ENCODE results near the gene TMEM9B. TPM values are rescaled to one million over a fixed set of nuclear protein-coding genes. Genes with fewer than 3 reads are reported as not detected.
"Not testable (repeated sequence)": the region's sequence is repeated elsewhere in the genome, so short reads cannot be mapped to it uniquely, and the experiment has no call there.

The TMEM9B gene
- total RNA-seq, 1 experiment from 2014 or later, result 40.0 TPM

DNA sequence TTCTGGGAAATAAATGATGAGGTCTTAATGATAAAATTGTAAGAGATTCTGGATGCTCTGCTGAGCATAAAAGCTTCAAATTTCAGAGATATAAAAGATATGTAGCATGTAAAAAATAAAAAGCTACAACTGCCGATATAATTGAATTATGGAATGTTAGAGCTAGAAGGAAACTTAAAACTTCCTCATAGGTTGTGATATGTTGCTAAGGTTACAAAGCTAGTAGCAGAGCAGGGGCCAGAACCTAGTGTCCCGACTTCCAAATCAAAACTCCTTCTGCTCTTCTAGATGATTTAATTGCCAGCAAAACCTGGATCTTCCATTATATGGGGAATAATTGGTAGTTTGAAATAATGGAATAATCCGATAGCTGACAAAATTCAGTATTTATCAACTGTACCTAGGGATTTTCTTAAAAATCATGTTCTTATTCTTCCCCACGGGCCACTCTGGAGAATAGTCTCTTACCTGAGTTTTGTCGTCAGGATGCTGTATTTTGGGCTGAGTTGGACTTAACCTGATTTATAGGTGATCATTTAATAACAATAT is 21.6 kb downstream of the TMEM9B start, which contains the start of gene ASCL3:
ASCL3 (minus strand) TSS at position 499 of the 549 bp plus-strand sequence. CDS start 4,855 bp downstream, outside the sequence.
- no peaks in the 10 kb centered on the region for H3K79me2 ChIP-seq (ENCODE audit: low read length)
- no peak within 1 kb of the TSS for H3K27ac ChIP-seq (ENCODE audit: low read length)
- H3K4me1 ChIP-seq (ENCODE audit: low read length), result peaks cover 7% of the 10 kb centered on the region; the same call in 1 of the 2 replicates
- DNase-seq, result no peak
- H3K4me2 ChIP-seq (ENCODE audit: low read depth, low read length, poor library complexity, severe bottlenecking), result no peak within 1 kb of the TSS
- H4K20me1 ChIP-seq (ENCODE audit: insufficient read depth, low read depth, low read length), result no peaks in the 10 kb centered on the region
- H3K27me3 ChIP-seq (ENCODE audit: low read length), result 0 out of 2 replicates have a peak, but pooled peaks cover 3% of the 10 kb centered on the region
- no peaks in the 10 kb centered on the region for H3K9me3 ChIP-seq (ENCODE audit: low read length)
- no peak within 1 kb of the TSS for H3K9ac ChIP-seq (ENCODE audit: low read length)
- 0 out of 2 replicates have a peak within 1 kb of the TSS, but pooled peaks have one; percentile 63 for H2AFZ ChIP-seq (ENCODE audit: low read length)
- H3K9me2 ChIP-seq (replicated peaks; ENCODE audit: insufficient read depth, low read length), result no peaks in the 10 kb centered on the region
- H3K4me3 ChIP-seq (ENCODE audit: low read length), result no peak within 1 kb of the TSS
- H3K36me3 ChIP-seq (ENCODE audit: insufficient read depth, low read length), result peaks cover 5% of the 10 kb centered on the region; the same call in 1 of the 2 replicates

DNA sequence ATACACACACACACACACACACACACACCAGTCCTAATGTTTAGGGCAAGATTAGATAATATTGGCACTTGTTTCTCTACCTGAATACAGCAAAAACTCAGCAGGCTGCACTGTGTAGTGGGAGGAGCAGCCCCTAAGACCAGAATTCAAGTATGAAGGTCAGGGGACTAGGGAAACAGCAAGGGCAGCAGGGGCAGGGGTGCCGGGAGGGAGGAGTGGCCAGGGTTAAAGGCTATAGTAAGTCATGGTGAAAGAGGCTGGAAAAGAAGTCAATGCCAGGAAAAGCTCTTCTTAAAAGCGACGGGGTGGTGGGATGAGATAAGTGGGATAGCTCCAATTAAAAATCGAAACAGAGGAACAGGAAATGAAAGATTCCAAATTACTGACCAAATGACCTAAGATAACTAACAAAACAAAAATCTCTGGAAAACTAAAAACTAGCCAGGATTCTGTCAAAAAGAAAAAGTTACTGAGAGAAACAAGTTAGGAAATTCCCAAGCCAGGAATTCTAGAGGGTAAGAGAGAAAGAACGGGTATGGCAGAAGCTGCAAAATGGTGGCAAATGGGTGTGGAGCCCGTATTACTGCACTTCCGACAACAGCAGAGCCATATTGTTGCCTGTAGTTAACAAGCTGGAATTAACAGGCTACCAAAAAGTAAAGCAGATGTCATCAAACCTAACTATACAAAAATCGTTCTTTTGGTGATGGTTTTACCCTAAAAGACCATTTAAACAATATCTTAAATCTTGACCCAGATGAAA is 22.7 kb downstream of the TMEM9B start:
- Histone ChIP-seq H3K36me3 (ENCODE audit: insufficient read depth, low read length) (no peaks in the 10 kb centered on the region), H3K9me2 (replicated peaks; ENCODE audit: insufficient read depth, low read length) (no peaks in the 10 kb centered on the region), H3K27ac (ENCODE audit: low read length) (no peak overlapping the region), H3K4me1 (ENCODE audit: low read length) (peaks cover 7% of the 10 kb centered on the region; the same call in 1 of the 2 replicates), H3K27me3 (ENCODE audit: low read length) (0 out of 2 replicates have a peak, but pooled peaks cover 3% of the 10 kb centered on the region), H3K9ac (ENCODE audit: low read length) (no peak overlapping the region), H4K20me1 (ENCODE audit: insufficient read depth, low read depth, low read length) (no peaks in the 10 kb centered on the region), H3K79me2 (ENCODE audit: low read length) (no peaks in the 10 kb centered on the region), H3K4me2 (ENCODE audit: low read depth, low read length, poor library complexity, severe bottlenecking) (no peak overlapping the region), H2AFZ (ENCODE audit: low read length) (0 out of 2 replicates have a peak overlapping the region, but pooled peaks have one; percentile 63), H3K4me3 (ENCODE audit: low read length) (no peak overlapping the region), H3K9me3 (ENCODE audit: low read length) (no peaks in the 10 kb centered on the region)
- no peak for DNase-seq

DNA sequence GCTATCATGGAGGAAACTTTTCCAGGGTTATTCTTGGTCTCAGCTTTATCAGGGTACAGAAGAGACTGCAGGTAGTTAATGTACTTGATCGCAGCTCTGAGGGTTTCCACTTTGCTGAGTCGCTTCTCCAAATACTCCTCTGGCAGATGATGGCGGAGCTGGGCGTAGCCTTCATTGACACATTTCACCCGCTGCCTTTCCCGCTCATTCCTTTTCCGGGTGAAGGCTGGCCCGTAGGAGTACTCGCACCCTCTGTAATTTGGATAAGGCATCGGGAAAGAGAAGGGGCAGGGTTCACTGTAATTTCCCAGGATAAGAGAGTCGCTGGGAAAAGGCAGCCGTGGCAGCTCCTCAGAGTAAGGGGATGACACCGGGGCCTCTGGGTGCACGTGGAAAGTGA is 26.6 kb downstream of the TMEM9B start:
- Histone ChIP-seq H3K36me3 (ENCODE audit: insufficient read depth, low read length) (no peaks in the 10 kb centered on the region), H3K4me2 (ENCODE audit: low read depth, low read length, poor library complexity, severe bottlenecking) (no peak overlapping the region), H3K9ac (ENCODE audit: low read length) (no peak overlapping the region), H2AFZ (ENCODE audit: low read length) (no peak overlapping the region), H3K9me2 (replicated peaks; ENCODE audit: insufficient read depth, low read length) (no peaks in the 10 kb centered on the region), H3K27me3 (ENCODE audit: low read length) (0 out of 2 replicates have a peak, but pooled peaks cover 3% of the 10 kb centered on the region), H3K4me3 (ENCODE audit: low read length) (no peak overlapping the region), H3K79me2 (ENCODE audit: low read length) (no peaks in the 10 kb centered on the region), H3K9me3 (ENCODE audit: low read length) (no peaks in the 10 kb centered on the region), H4K20me1 (ENCODE audit: insufficient read depth, low read depth, low read length) (no peaks in the 10 kb centered on the region), H3K27ac (ENCODE audit: low read length) (no peak overlapping the region), H3K4me1 (ENCODE audit: low read length) (peaks cover 7% of the 10 kb centered on the region; the same call in 1 of the 2 replicates)
- no peak for DNase-seq

DNA sequence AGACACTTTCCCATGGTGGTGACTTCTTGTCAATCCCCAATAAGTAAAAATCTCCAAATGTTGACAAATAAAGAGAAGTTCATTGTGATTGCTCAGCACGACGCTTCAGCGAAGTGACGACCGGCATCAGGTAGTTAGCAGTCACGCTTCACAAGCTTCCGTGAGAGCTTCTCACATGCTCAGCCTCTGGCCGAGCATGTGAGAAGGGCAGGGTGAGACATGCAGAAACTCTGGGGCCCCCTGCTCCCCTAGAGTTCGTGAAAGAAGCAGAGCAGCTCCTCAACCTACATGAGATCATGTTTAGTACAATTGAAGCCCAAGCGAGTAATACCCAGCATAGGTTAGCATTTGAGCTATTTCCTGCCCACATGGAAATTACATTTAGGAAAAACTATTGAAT is 27.1 kb downstream of the TMEM9B start:
- DNase-seq, result no peak
- H4K20me1 ChIP-seq (ENCODE audit: insufficient read depth, low read depth, low read length), result no peaks in the 10 kb centered on the region
- H3K4me2 ChIP-seq (ENCODE audit: low read depth, low read length, poor library complexity, severe bottlenecking), result no peak overlapping the region
- no peaks in the 10 kb centered on the region for H3K36me3 ChIP-seq (ENCODE audit: insufficient read depth, low read length)
- 0 out of 2 replicates have a peak, but pooled peaks cover 3% of the 10 kb centered on the region for H3K27me3 ChIP-seq (ENCODE audit: low read length)
- H2AFZ ChIP-seq (ENCODE audit: low read length), result no peak overlapping the region
- H3K79me2 ChIP-seq (ENCODE audit: low read length), result no peaks in the 10 kb centered on the region
- H3K9me3 ChIP-seq (ENCODE audit: low read length), result no peaks in the 10 kb centered on the region
- no peak overlapping the region for H3K27ac ChIP-seq (ENCODE audit: low read length)
- no peak overlapping the region for H3K9ac ChIP-seq (ENCODE audit: low read length)
- no peaks in the 10 kb centered on the region for H3K9me2 ChIP-seq (replicated peaks; ENCODE audit: insufficient read depth, low read length)
- no peak overlapping the region for H3K4me3 ChIP-seq (ENCODE audit: low read length)
- H3K4me1 ChIP-seq (ENCODE audit: low read length), result peaks cover 7% of the 10 kb centered on the region; the same call in 1 of the 2 replicates

DNA sequence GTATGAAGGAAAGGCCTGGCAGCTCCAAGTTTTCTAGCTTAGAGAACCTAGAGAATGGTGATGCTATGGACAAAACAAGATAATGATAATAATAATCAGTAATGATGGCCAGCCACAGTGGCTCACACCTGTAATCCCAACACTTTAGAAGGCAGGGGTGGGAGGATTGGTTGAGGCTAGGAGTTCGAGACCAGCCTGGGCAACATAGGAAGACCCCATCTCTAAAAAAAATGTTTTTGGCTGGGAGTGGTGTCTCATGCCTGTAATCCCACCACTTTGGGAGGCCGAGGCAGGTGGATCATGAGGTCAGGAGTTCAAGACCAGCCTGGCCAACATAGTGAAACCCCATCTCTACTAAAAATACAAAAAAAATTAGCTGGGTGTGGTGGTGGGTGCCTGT is 28.5 kb downstream of the TMEM9B start:
- not testable (repeated sequence) for H3K4me3 ChIP-seq (ENCODE audit: low read length); DNase-seq; H4K20me1 ChIP-seq (ENCODE audit: insufficient read depth, low read depth, low read length); H3K4me1 ChIP-seq (ENCODE audit: low read length); H3K9me3 ChIP-seq (ENCODE audit: low read length); H3K79me2 ChIP-seq (ENCODE audit: low read length); H3K4me2 ChIP-seq (ENCODE audit: low read depth, low read length, poor library complexity, severe bottlenecking); H3K27me3 ChIP-seq (ENCODE audit: low read length); H2AFZ ChIP-seq (ENCODE audit: low read length); H3K27ac ChIP-seq (ENCODE audit: low read length); H3K9ac ChIP-seq (ENCODE audit: low read length); H3K9me2 ChIP-seq (replicated peaks; ENCODE audit: insufficient read depth, low read length); H3K36me3 ChIP-seq (ENCODE audit: insufficient read depth, low read length)

DNA sequence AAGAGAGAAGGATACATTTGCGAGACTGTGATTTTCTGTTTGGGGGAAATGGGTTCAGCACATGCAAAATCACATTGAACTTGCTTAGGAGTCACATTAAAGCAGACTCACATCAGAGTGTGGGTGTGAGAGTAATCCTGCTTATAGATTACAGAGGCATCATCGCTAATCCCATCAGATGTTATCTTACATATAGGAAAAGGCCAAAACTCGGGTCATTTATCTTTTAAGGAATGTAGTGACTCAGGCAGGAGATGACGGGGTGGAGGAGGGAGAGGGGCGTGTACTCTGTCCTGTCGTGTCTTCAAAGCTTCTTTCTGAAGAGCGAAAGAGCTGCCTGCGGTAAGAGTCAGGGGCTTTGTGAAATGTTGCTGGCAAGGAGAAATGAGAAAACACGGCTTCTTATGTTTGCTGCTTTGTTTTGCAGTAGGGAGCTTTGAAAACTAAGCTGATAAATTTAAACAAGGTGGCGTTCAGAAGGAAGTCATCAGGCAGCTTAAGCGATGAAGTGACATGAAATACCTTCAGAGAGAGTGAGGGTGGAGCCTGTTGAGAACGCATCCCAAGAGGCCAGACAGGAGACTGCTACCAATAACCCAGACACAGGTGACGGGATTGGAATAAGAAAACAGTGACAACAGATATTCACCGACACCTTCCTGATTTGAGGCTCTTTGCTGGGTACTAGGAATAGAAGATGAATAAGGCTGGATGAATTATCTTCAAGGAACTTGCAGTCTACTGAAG is 29.3 kb downstream of the TMEM9B start:
- no peak overlapping the region for H3K4me2 ChIP-seq (ENCODE audit: low read depth, low read length, poor library complexity, severe bottlenecking)
- no peak for DNase-seq
- H3K27ac ChIP-seq (ENCODE audit: low read length), result no peak overlapping the region
- no peaks in the 10 kb centered on the region for H3K9me3 ChIP-seq (ENCODE audit: low read length)
- H3K9ac ChIP-seq (ENCODE audit: low read length), result no peak overlapping the region
- no peaks in the 10 kb centered on the region for H3K9me2 ChIP-seq (replicated peaks; ENCODE audit: insufficient read depth, low read length)
- H4K20me1 ChIP-seq (ENCODE audit: insufficient read depth, low read depth, low read length), result no peaks in the 10 kb centered on the region
- H3K4me3 ChIP-seq (ENCODE audit: low read length), result no peak overlapping the region
- H3K4me1 ChIP-seq (ENCODE audit: low read length), result no peaks in the 10 kb centered on the region
- H3K79me2 ChIP-seq (ENCODE audit: low read length), result no peaks in the 10 kb centered on the region
- no peaks in the 10 kb centered on the region for H3K27me3 ChIP-seq (ENCODE audit: low read length)
- no peak overlapping the region for H2AFZ ChIP-seq (ENCODE audit: low read length)
- H3K36me3 ChIP-seq (ENCODE audit: insufficient read depth, low read length), result no peaks in the 10 kb centered on the region

DNA sequence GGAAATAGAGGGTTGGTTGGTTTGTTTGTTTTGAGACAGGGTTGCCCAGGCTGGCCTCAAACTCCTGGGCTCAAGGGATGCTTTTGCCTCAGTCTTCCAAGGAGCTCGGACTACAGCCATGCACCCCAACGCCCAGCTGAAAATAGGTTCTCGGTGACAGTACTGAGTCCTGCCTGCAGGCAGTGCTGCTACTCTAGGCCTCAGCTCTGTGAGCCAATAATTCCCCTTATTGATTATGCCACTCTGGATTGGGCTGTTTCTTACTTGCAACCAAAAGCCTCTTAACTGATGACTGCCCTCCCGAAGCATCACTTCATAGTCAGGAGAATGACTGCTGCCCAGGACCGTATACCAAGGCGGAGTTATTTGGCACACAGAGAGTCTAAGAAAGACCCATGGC is 30.3 kb downstream of the TMEM9B start:
- no peaks in the 10 kb centered on the region for H3K79me2 ChIP-seq (ENCODE audit: low read length)
- no peaks in the 10 kb centered on the region for H3K9me2 ChIP-seq (replicated peaks; ENCODE audit: insufficient read depth, low read length)
- H2AFZ ChIP-seq (ENCODE audit: low read length), result no peak overlapping the region
- no peak for DNase-seq
- H3K27ac ChIP-seq (ENCODE audit: low read length), result no peak overlapping the region
- no peaks in the 10 kb centered on the region for H3K36me3 ChIP-seq (ENCODE audit: insufficient read depth, low read length)
- no peaks in the 10 kb centered on the region for H3K4me1 ChIP-seq (ENCODE audit: low read length)
- no peak overlapping the region for H3K9ac ChIP-seq (ENCODE audit: low read length)
- no peak overlapping the region for H3K4me3 ChIP-seq (ENCODE audit: low read length)
- no peaks in the 10 kb centered on the region for H3K9me3 ChIP-seq (ENCODE audit: low read length)
- no peak overlapping the region for H3K4me2 ChIP-seq (ENCODE audit: low read depth, low read length, poor library complexity, severe bottlenecking)
- H4K20me1 ChIP-seq (ENCODE audit: insufficient read depth, low read depth, low read length), result no peaks in the 10 kb centered on the region
- no peaks in the 10 kb centered on the region for H3K27me3 ChIP-seq (ENCODE audit: low read length)
